DMS53 (cell line): ENCODE measurements around the gene BEGAIN.
"Not testable (repeated sequence)": the region's sequence is repeated elsewhere in the genome, so short reads cannot be mapped to it uniquely, and the experiment has no call there.

Experiments
- DNase-seq: peaks from one replicate; lab custom pipeline; 2025; lab: John Stamatoyannopoulos, UW

The BEGAIN gene

GRCh38 chr14:100523131-100523842 is 63.9 kb downstream of the BEGAIN start:
- no peak for DNase-seq

GRCh38 chr14:100522616-100523099 is 64.6 kb downstream of the BEGAIN start:
- no peak for DNase-seq

GRCh38 chr14:100506053-100506452 is 81.2 kb downstream of the BEGAIN start:
- DNase-seq: not testable (repeated sequence)

GRCh38 chr14:100504372-100505078 is 82.7 kb downstream of the BEGAIN start:
- DNase-seq: peak; percentile 33

- no peak for DNase-seq
Measured at GRCh38 chr14:100503251-100503650, 84.0 kb downstream of the BEGAIN start.

GRCh38 chr14:100502622-100503220 is 84.5 kb downstream of the BEGAIN start:
- no peak for DNase-seq

GRCh38 chr14:100500128-100500527 is 87.1 kb downstream of the BEGAIN start:
- DNase-seq: no peak

GRCh38 chr14:100498068-100498467 is 89.1 kb downstream of the BEGAIN start:
- no peak for DNase-seq

- DNase-seq: no peak
Measured at GRCh38 chr14:100495917-100496316, 91.3 kb downstream of the BEGAIN start.

GRCh38 chr14:100494645-100495044 is 92.6 kb downstream of the BEGAIN start:
- DNase-seq: no peak

GRCh38 chr14:100490252-100490651 is 97.0 kb downstream of the BEGAIN start:
- DNase-seq: no peak

- peak; percentile 60 for DNase-seq
Measured at GRCh38 chr14:100488057-100488456, 99.2 kb downstream of the BEGAIN start.

- DNase-seq: no peak
Measured at GRCh38 chr14:100487304-100487703, 99.9 kb downstream of the BEGAIN start.
